Measurements from ENCODE around the gene SYT17.
A peak's percentile ranks its signal among the peaks of the same experiment; 100 is the strongest.

SYT17 gene

GRCh38 chr16:19223235-19224170 is 55.5 kb downstream of the SYT17 start:
- DNase-seq (ENCODE audit: low spot score): no peak

- DNase-seq (ENCODE audit: low spot score): no peak
Observed at GRCh38 chr16:19225651-19226050, 57.6 kb downstream of the SYT17 start.

- DNase-seq (ENCODE audit: low spot score): no peak
Observed at GRCh38 chr16:19227643-19228042, 59.6 kb downstream of the SYT17 start.

- no peak for DNase-seq (ENCODE audit: low spot score)
Observed at GRCh38 chr16:19228052-19228451, 60.0 kb downstream of the SYT17 start.

GRCh38 chr16:19228575-19228974 is 60.5 kb downstream of the SYT17 start:
- DNase-seq (ENCODE audit: low spot score): no peak

GRCh38 chr16:19230575-19230974 is 62.5 kb downstream of the SYT17 start:
- no peak for DNase-seq (ENCODE audit: low spot score)

GRCh38 chr16:19231881-19232280 is 63.8 kb downstream of the SYT17 start:
- DNase-seq (ENCODE audit: low spot score): no peak

- DNase-seq (ENCODE audit: low spot score): no peak
Observed at GRCh38 chr16:19232988-19233387, 64.9 kb downstream of the SYT17 start.

GRCh38 chr16:19235478-19235877 is 67.4 kb downstream of the SYT17 start:
- no peak for DNase-seq (ENCODE audit: low spot score)

GRCh38 chr16:19235886-19236285 is 67.8 kb downstream of the SYT17 start:
- no peak for DNase-seq (ENCODE audit: low spot score)

- peak; percentile 25 for DNase-seq (ENCODE audit: low spot score)
Observed at GRCh38 chr16:19236561-19237209, 68.6 kb downstream of the SYT17 start.

- no peak for DNase-seq (ENCODE audit: low spot score)
Observed at GRCh38 chr16:19238406-19238805, 70.4 kb downstream of the SYT17 start.

GRCh38 chr16:19239511-19240155 is 71.6 kb downstream of the SYT17 start:
- no peak for DNase-seq (ENCODE audit: low spot score)

GRCh38 chr16:19240494-19240893 is 72.5 kb downstream of the SYT17 start:
- no peak for DNase-seq (ENCODE audit: low spot score)

GRCh38 chr16:19241512-19241911 is 73.5 kb downstream of the SYT17 start:
- no peak for DNase-seq (ENCODE audit: low spot score)

- no peak for DNase-seq (ENCODE audit: low spot score)
Observed at GRCh38 chr16:19242186-19242585, 74.1 kb downstream of the SYT17 start.

GRCh38 chr16:19242987-19243575 is 75.0 kb downstream of the SYT17 start:
- no peak for DNase-seq (ENCODE audit: low spot score)

GRCh38 chr16:19245326-19245925 is 77.4 kb downstream of the SYT17 start:
- DNase-seq (ENCODE audit: low spot score): no peak

GRCh38 chr16:19252904-19253303 is 84.9 kb downstream of the SYT17 start:
- DNase-seq (ENCODE audit: low spot score): no peak

GRCh38 chr16:19254611-19255010 is 86.6 kb downstream of the SYT17 start:
- no peak for DNase-seq (ENCODE audit: low spot score)

- no peak for DNase-seq (ENCODE audit: low spot score)
Observed at GRCh38 chr16:19264123-19264673, 96.2 kb downstream of the SYT17 start.

All from HuH-7.5 (cell line).